ENCODE results near the gene KIRREL3. TPM values are rescaled to one million over a fixed set of nuclear protein-coding genes. Genes with fewer than 3 reads are reported as not detected.
A peak's percentile ranks its signal among the peaks of the same experiment; 100 is the strongest.

KIRREL3 gene
- total RNA-seq, 1 donor from 2014 or later: 2.1 TPM

GRCh38 chr11:126573325-126573978 is 427.1 kb downstream of the KIRREL3 start:
- DNase-seq: no peak

GRCh38 chr11:126570489-126570888 is 430.1 kb downstream of the KIRREL3 start:
- DNase-seq: no peak

GRCh38 chr11:126567419-126567818 is 433.2 kb downstream of the KIRREL3 start:
- no peak for DNase-seq

GRCh38 chr11:126564566-126564965 is 436.0 kb downstream of the KIRREL3 start:
- no peak for DNase-seq

- peak; percentile 29 for DNase-seq
Measured at GRCh38 chr11:126561327-126561893, 439.2 kb downstream of the KIRREL3 start.

GRCh38 chr11:126560221-126560620 is 440.3 kb downstream of the KIRREL3 start:
- no peak for DNase-seq

GRCh38 chr11:126548581-126549550 is 451.7 kb downstream of the KIRREL3 start:
- DNase-seq: no peak

- DNase-seq: no peak
Measured at GRCh38 chr11:126547691-126548090, 452.9 kb downstream of the KIRREL3 start.

- no peak for DNase-seq
Measured at GRCh38 chr11:126547161-126547560, 453.4 kb downstream of the KIRREL3 start.

- DNase-seq: no peak
Measured at GRCh38 chr11:126546694-126547093, 453.9 kb downstream of the KIRREL3 start.

GRCh38 chr11:126546191-126546590 is 454.4 kb downstream of the KIRREL3 start:
- DNase-seq: no peak

- no peak for DNase-seq
Measured at GRCh38 chr11:126545057-126545555, 455.5 kb downstream of the KIRREL3 start.

GRCh38 chr11:126544108-126545056 is 456.2 kb downstream of the KIRREL3 start:
- peak; percentile 13 for DNase-seq

- DNase-seq: no peak
Measured at GRCh38 chr11:126543691-126544090, 456.9 kb downstream of the KIRREL3 start.

GRCh38 chr11:126542334-126543015 is 458.1 kb downstream of the KIRREL3 start:
- DNase-seq: no peak

GRCh38 chr11:126538071-126538470 is 462.5 kb downstream of the KIRREL3 start:
- no peak for DNase-seq

GRCh38 chr11:126537492-126537891 is 463.1 kb downstream of the KIRREL3 start:
- DNase-seq: no peak

- DNase-seq: no peak
Measured at GRCh38 chr11:126534141-126534805, 466.3 kb downstream of the KIRREL3 start.

- DNase-seq: no peak
Measured at GRCh38 chr11:126533560-126533959, 467.0 kb downstream of the KIRREL3 start.

- no peak for DNase-seq
Measured at GRCh38 chr11:126530416-126530815, 470.2 kb downstream of the KIRREL3 start.
